Measurements from ENCODE around the gene UNK.
A peak's percentile ranks its signal among the peaks of the same experiment; 100 is the strongest.

UNK gene

GRCh38 chr17:75820094-75821080 lies 35.8 kb downstream of the UNK start:
- no peak for DNase-seq (ENCODE audit: low spot score)

- DNase-seq (ENCODE audit: low spot score): no peak
These were observed 36.9 kb downstream of the UNK start for GRCh38 chr17:75821552-75821951.

- DNase-seq (ENCODE audit: low spot score): no peak
These were observed 37.7 kb downstream of the UNK start for GRCh38 chr17:75822119-75822799.

DNA sequence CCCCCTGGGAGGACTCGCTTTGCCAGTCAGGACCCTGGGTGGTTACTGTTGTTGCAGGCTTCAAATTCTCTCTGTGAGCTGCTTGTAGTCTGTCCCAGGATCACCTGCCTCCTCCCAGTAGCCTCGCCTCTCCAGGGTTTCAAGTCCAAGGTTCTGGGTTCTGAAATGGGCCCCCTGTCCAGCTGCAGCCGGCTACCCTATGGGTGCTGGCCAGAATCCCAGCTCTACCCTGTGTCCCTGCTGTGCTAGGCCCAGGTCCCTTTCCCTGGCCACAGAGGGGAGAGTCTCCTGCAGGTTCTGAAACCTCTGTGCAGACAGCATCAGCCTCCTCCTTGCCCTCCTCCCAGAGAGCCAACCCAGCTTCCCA lies 38.2 kb downstream of the UNK start:
- no peak for DNase-seq (ENCODE audit: low spot score)

- DNase-seq (ENCODE audit: low spot score): no peak
These were observed 38.8 kb downstream of the UNK start for GRCh38 chr17:75823257-75824041.

DNA sequence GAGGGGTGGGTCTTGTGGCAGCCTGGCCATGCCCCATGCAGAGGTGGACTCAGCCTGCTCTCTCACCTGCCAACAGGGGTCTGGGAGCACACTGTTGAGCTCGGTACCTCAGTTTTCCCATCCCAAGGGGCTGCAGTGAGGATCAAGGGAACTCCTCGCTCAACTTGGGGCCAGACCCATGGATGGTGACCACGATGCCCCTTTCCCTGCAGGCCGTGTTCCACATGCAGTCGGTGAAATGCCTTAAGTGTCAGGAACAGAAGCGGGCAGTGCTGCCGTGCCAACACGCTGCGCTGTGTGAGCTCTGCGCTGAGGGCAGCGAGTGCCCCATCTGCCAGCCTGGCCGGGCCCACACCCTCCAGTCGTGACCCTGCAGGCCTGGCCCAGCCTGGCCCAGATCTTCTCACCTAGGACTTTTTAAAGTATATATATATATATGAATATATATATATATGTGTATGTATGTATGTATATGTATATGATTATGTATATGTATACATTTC lies 39.5 kb downstream of the UNK start:
- DNase-seq (ENCODE audit: low spot score): no peak

DNA sequence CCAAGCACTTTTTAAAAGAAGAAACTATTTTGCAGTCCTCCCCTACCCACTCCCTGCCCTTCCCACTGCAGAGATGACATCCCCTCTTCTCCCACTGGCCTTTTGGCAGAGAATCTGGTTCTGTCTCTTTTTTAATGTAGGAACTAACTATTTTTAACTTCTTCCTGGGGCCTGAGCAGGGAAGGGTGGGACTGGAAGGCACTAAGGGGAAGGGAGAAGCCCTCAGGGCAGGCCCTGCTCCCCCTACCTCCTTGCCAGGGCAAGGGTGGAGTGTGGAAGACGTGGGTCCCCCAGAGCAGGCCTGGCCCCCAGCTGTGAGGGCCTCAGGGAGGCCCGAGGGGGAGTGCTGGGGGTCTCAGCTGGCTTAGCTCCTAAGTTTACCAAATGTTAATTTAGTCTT lies 40.1 kb downstream of the UNK start:
- DNase-seq (ENCODE audit: low spot score): no peak

DNA sequence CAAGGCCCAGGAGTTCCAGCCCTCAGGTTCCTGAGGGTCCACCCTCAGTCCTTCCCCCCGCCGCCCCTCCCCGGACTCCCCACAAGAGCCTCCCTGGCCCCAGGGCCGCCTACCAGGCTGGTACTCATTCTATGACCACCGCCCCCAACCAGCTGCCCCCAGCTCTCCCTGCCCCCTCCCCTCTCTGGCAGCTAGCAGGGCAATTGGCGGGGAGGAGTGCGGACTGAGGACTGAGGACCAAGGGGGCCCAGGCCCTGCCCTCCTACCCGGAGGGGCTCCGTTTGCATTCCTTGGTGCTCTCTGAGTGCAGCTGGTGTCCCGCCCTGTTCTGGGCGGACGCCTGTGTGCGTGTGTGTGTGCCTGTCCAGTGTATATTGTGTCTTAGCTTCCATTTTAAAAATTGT lies 40.5 kb downstream of the UNK start:
- DNase-seq (ENCODE audit: low spot score): no peak

- no peak for DNase-seq (ENCODE audit: low spot score)
These were observed 41.3 kb downstream of the UNK start for GRCh38 chr17:75825748-75826370.

- no peak for DNase-seq (ENCODE audit: low spot score)
These were observed 42.1 kb downstream of the UNK start for GRCh38 chr17:75826561-75827307.

DNA sequence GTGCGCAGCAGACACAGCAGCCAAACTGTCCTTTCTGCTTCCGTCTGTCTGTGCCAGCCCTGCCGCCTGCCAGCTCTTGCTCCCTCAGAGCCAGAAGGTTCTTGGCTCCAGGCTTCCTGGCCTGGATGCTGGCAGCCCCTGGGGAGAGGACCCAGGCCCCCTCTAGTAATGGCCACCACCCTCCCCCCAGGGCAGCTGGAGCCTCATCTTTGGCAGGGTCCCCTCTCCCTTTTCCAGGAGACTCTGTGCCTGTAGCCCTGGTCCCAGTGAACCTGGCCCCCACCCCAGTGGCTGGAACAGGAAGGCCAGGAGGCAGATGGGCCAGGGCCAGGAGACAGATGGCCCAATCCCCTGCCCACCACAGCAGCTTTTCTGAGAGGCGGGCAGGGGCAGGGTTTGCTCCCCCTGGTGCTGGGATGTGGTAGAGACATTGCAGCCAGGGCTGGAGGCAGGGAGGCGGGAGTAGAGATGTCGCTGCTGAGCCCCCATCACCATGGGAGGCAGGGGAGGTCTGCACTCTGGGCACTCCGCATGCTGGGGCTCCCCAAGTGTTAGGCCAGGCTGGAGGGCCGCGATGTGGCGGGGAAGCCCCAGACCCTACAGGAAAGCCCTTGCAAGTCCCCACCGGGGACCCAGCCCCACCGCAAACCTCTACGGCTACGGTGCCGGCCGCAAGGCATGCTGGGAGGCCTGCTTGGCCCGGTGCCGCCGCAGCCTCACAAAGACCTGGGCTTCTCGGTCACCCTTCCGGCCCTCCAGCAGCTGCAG lies 42.9 kb downstream of the UNK start:
- peak; percentile 53 for DNase-seq (ENCODE audit: low spot score)

DNA sequence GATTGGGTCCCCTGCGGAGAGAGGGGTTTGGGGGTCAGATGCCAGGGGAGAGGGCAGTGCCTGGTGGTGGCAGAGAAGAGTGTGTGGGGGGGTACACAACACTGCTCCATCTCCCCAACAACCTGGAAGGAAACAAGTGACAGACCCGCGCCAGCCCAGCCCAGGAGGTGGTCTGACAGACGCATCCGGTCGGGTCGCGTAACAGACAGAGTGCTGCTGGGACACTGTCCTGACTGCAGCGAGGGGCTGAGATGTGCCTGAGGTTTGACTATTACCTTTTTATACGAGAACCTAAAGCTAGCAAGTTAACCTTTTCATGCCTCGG lies 43.4 kb downstream of the UNK start:
- DNase-seq (ENCODE audit: low spot score): no peak

DNA sequence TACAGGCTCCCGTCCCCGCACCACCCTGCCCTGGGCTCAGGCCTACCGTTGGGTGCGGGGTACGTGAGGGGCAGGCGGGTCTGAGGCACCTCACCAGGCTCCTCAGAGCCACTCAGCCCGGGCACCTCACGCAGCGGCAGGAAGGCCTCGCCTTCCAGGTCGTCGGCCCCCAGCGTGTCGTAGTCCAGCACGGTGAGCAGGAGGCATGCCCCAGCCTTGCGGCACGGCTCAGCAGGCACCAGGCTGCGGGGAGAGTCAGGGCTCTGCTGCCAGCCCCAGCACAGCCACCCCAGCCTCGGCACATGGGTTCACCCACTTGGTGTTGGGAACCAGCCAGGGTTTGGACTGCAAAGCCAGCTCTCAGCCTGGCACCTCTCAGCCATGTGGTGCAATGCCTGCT lies 44.1 kb downstream of the UNK start:
- no peak for DNase-seq (ENCODE audit: low spot score)

DNA sequence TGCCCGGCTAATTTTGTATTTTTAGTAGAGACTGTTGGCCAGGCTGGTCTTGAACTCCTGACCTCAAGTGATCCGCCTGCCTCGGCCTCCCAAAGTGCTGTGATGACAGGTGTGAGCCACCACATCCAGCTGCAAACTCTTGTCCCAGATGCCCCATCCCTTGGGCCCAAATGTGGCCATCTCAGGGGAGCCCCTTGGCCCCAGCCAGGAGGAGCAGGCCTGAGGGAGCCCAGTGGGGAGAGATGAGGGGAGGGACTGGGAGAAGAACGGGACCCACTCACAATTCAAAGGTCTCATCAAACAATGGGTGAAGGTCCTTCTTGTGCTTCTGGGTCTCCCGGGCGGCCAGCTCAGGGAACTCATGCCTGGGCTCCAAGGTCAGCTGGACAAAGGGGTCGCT lies 45.1 kb downstream of the UNK start:
- no peak for DNase-seq (ENCODE audit: low spot score)

- no peak for DNase-seq (ENCODE audit: low spot score)
These were observed 45.8 kb downstream of the UNK start for GRCh38 chr17:75830164-75831031.

- DNase-seq (ENCODE audit: low spot score): no peak
These were observed 46.5 kb downstream of the UNK start for GRCh38 chr17:75831032-75831571.

- DNase-seq (ENCODE audit: low spot score): no peak
These were observed 47.6 kb downstream of the UNK start for GRCh38 chr17:75832164-75832651.

- DNase-seq (ENCODE audit: low spot score): no peak
These were observed 48.2 kb downstream of the UNK start for GRCh38 chr17:75832652-75833400.

Measured in pons (tissue), 1 donor.